HG02852 (cell line): ENCODE results near the gene C22orf42.
"Not testable (repeated sequence)": the region's sequence is repeated elsewhere in the genome, so short reads cannot be mapped to it uniquely, and the experiment has no call there.

Experiments
- ATAC-seq: cut with Tn5 transposase; IDR thresholded peaks from one replicate; pipeline ENCODE4 v1.9.1; 2021; ENCODE audit warnings: mild to moderate bottlenecking, moderate library complexity; ENCODE audit not compliant: unreplicated experiment

Gene C22orf42

DNA sequence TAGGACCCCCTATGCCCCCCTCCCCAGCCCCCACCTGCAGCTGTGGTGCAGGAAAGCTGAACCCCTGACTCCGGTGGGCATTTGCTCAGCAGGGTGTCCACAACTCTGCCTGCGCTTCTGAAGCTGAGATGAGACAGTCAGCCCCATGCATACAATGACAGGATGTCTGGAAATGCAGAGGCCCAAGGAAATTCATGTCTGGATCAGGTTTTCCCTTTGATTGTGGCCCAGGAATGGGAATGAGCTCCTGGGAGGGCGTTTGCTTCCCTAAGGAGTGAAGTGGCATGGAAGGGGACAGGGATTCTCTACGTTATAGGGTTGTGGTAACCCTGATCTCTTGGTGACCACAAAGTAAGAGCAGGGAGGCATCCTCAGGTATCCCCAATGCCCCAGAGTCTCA is 22.2 kb downstream of the C22orf42 start:
- not testable (repeated sequence) for ATAC-seq

DNA sequence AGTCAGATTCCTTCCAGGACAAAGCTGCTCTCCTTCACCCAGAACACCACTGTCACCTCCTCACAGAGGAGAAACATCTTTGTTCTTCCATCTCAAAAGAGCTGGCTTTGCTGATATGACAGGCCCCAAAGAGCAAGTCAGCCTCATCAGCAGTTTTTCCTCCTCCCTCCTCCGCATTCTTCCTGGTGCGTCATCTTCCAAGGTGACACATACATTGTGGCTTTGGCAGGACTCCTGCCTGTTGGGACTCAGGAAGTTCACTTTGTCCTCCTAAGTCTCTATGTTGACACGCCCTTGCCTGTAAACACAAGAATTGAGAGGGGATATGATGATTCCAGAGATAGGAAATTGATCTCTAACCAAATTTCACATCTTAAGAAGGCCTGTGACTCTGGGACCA is 23.1 kb downstream of the C22orf42 start:
- not testable (repeated sequence) for ATAC-seq

DNA sequence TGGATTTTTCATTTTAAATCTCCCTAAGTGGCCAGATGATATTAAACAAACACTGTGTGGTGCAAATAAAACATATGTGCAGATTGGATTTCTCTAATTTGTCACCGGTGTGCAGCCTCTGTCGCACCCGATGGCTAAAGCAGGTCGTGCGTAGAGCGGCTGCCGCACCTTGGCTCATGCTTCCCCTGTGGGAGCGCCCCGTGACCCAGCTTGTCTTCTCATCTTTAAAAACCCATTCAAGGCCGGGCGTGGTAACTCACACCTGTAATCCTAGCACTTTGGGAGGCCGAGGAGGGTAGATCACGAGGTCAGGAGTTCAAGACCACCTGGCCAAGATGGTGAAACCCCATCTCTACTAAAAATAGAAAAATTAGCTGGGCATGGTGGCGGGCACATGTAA is 24.3 kb downstream of the C22orf42 start:
- ATAC-seq = not testable (repeated sequence)

DNA sequence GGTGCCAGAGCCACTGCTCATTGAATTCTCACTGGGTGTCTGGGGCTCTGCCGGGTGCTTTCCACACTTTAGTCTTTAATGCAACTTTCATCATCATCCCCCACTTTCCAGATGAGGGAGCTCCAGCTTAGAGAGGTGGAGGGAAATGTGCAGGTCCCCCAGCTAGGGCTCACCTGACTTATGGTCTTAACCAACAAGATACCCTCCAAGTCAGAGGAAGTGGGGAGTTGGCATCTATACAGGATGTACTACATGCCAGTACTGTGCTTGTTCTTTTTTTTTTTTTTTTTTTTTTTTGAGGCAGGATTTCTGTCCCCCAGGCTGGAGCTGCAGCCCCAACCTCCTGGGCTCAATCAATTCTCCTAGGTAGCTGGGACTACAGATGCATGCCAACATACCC is 26.3 kb downstream of the C22orf42 start:
- ATAC-seq = no peak

DNA sequence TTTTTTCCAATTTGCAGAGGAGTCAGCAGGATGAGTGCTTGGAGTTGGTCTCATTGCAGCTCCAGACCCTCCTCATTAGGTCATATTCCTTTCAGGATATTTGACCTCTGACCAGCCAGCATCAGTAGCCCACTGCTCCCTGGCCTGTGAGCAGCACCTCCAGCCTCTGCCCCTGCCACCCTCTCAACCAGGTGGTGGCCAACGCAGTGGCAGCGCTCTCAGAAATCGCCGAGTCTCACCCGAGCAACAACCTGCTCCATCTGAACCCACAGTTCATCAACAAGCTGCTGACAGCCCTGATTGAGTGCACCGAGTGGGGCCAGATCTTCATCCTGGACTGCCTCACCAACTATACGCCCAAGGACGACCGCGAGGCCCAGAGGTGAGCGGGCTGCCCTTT is 27.0 kb downstream of the C22orf42 start:
- no peak for ATAC-seq

DNA sequence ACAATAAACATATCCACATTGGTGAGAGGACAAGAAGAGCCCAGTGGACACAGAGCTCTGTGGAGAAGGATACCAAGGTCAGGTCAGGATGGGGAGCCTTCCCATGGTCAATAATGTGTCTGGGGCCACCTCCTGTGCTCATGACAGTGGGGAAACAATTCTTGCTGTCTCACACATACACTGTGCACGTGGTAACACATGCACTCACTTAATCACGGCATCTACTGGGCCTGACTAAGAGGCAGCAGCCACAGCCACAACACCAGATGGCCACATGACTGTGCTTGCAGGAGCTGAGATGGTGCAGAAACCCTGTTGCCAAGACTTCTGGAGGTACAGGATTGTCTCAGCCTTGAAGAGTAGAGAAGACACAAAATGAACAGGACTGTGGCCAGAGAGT is 28.6 kb downstream of the C22orf42 start:
- no peak for ATAC-seq

DNA sequence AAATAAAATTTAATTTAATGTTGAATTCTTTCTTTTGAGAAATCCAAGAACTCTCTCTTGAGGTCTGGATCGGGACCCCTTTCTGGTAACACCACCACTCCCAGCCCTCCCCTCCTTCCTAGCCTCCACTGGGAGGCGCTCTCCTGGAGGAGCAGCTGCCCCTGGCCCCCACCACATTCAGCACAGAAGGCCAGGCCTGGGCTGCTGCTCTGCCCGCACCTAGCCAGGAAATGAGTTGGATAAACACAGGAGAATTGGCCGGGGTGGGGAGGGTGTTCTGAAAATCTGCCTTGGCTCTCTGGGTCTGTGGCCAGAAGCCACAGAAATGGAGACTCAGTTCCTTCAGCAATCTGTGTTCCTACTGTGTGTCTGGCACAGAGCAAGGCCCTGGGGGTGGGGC is 31.2 kb downstream of the C22orf42 start:
- ATAC-seq = no peak

DNA sequence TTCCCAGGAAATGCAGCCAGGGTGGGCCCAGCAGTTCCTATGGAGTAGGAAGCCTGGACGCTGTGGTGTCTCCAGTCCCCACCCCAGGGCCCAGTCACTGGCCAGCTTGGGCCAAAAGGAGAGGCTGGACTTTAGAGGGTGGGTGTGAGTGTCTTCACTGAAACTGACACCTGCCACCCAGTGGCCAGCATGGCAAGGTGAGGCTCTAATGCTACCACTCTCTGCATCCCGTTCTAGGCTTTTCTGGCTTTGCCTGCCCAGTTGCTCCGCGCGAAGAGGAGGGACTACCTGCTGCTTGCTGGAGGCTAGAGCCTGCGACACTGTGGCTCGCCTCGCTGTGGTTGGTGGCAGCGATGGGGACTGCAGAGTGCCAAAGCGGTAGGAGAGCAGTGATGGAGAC is 35.4 kb downstream of the C22orf42 start:
- no peak for ATAC-seq

DNA sequence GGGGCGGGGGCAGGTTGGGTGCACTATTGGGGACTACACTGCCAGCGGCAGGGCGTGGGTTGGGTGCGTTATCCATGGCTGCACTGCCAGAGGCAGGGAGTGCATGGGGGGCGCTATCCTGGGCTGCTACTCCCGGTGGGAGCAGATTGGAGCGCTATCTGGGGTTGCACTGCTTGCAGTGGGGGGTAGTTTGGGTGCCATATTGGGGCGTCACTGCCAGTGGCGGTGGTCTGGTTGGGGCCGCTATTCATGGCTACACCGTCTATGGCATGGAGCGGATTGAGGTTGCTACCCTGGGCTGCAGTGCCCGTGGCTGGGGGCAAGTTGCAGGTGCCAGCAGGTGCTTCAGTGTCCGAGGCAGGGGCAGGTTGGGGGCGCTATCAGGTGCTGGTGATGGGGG is 36.2 kb downstream of the C22orf42 start:
- no peak for ATAC-seq

DNA sequence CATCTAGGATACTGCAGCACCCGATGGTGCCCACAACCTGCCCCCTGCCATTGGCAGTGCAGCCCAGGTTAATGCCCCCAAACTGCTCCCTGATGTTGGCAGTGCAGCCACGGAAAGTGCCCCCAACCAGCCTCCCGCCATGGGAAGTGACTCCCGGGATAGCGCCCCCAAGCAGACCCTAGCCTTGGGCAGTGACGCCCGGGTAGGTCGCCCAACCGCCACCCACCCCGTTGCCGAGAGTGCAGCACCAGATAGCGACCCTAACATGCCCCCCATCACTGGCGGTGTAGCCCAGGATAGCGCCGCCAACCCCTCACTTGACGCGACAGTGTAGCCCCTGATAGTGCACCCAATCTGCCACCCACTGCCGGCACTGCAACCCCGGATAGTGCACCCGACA is 38.5 kb downstream of the C22orf42 start:
- no peak for ATAC-seq

DNA sequence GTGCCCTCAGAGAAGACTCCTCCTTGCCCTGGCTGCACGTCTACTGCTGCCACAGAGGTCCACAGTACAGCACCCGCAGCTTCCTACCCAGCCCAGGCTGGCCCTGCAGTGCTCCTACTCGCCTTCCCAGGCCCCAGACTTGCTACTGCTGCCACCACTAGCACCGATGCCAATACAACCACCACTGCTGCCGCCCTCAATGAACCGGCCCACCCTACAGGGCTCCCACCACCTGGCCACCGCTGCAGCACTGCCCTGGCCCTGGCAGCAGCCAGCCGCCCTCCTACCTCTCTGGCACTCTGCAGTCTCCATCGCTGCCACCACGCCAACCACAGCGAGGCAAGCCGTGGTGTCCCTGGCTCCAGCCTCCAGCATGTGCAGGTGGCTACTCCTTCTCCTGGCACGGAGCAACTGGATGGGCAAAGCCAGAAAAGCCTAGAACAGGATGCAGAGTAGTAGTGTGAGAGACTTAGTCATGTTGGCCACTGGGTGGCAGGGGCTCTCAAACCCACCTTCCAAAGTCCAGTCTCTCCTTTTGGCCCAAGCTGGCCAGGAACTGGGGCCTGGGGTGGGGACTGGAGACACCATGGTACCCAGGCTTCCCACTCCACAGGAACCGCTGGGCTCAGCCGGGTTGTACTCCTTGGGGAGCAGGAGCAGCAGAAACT is 39.4 kb downstream of the C22orf42 start:
- no peak for ATAC-seq

DNA sequence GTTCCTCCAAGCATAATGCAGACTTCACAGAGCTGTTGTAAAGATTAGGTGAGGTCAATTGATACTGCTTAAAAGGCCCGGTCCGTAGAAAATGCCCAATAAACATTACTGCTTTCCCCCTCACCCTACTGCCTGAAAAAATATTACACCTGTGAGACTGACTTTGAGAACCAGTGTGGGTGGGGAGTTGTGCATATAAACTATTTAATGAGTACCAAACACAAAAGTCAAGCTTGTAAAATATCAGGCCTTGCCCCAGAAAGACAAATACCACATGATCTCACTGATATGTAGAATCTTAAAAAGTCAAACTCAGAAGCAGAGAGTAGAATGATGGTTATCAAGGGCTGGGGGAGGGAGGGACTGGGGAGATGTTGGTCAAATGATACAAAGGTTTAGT is 46.7 kb downstream of the C22orf42 start:
- no peak for ATAC-seq

DNA sequence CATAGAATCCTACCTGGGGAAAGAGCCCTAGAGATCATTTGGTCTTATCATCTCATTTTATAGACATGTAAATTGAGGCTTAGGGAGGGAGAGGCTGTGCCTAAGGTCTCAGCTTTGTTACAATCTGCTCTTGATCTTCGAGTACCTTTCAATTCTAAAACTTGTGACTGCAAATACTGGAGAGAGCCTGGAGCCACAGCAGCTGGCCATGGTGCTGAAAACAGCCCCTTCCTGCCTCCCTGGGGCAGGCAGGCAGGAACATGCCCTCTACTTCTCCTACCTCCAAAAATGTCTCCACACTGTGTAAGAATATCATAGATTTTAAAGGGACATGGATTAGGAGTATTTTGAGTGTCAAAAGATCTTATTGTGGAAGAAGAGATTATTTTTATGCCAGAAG is 52.2 kb downstream of the C22orf42 start:
- no peak for ATAC-seq

DNA sequence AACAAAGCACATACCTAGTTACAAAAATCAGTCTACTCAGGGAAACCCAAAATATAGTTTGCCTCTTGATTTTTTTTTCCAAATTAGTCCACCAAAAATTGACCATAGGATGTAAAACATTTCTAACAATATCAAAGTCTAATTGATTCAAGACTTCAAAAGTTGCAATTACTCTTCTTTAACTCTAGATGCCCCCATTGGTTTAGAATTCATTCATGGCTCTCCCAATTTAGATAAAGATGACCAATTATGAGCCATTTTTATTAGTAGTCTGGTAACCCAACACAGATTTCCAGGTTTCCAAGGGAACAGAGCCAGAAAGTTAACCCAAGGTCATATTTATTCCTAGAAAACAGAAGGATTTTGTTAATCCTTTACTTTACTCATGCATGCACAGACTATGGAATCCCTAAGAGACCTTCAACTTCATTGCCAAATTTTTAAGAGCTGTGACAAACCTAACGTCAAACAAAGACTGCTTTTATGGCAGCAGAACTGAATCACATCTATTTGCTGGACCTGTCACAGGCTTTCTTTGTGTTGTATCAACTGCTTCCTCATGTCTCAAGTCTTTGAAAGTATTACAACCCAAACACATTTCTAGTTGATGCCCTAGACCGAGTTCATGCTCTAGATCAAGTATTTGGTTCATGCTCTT is 55.3 kb downstream of the C22orf42 start:
- no peak for ATAC-seq

DNA sequence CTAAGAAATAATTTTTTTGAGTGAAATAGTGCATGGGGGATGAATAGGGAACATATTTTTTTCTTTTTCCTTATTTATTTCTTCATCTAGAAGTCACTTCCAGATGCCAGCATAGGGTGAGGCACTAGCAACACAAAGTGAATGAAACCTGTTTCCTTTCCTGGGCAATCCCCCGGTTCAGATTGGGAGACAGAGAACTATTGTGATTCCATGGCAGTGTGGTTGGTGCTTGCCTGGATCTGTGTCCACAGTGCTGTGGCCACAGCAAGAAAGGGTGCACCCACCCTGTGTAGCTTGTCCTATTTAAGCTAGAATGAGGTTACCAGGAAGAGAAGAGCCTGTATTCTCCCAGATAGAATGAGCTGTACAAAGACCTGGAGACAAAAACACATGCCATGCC is 58.4 kb downstream of the C22orf42 start:
- ATAC-seq = no peak
